Stimulated activated naive CD4-positive, alpha-beta T cell treated with Interleukin-2 at 50 U/mL for 16 hours (primary cell): ENCODE results near the gene LAMB3.
A peak's percentile ranks its signal among the peaks of the same experiment; 100 is the strongest.

Source experiments
- DNase-seq: peaks from one replicate; lab custom pipeline; 2025; lab: John Stamatoyannopoulos, UW

The LAMB3 gene

GRCh38 chr1:209617755-209618154, 34.5 kb downstream of the LAMB3 start:
- no peak for DNase-seq

GRCh38 chr1:209617047-209617673, 35.1 kb downstream of the LAMB3 start:
- DNase-seq = no peak

- DNase-seq = no peak
These were observed 35.7 kb downstream of the LAMB3 start for GRCh38 chr1:209616366-209617046.

GRCh38 chr1:209614906-209615305, 37.3 kb downstream of the LAMB3 start:
- no peak for DNase-seq

- no peak for DNase-seq
These were observed 38.1 kb downstream of the LAMB3 start for GRCh38 chr1:209614151-209614420.

- DNase-seq = no peak
These were observed 38.6 kb downstream of the LAMB3 start for GRCh38 chr1:209613400-209614150.

GRCh38 chr1:209612646-209613399, 39.4 kb downstream of the LAMB3 start:
- DNase-seq = no peak

GRCh38 chr1:209611771-209612570, 40.3 kb downstream of the LAMB3 start:
- no peak for DNase-seq

GRCh38 chr1:209610631-209610905, 41.7 kb downstream of the LAMB3 start:
- no peak for DNase-seq

- DNase-seq = no peak
These were observed 42.2 kb downstream of the LAMB3 start for GRCh38 chr1:209609791-209610630.

GRCh38 chr1:209609041-209609790, 43.0 kb downstream of the LAMB3 start:
- DNase-seq = no peak

GRCh38 chr1:209607795-209608178, 44.4 kb downstream of the LAMB3 start:
- no peak for DNase-seq

GRCh38 chr1:209607102-209607794, 45.0 kb downstream of the LAMB3 start:
- peak; percentile 22 for DNase-seq

GRCh38 chr1:209603877-209604276, 48.3 kb downstream of the LAMB3 start:
- DNase-seq = no peak

- no peak for DNase-seq
These were observed 50.2 kb downstream of the LAMB3 start for GRCh38 chr1:209601809-209602657.

GRCh38 chr1:209600541-209600940, 51.7 kb downstream of the LAMB3 start:
- DNase-seq = no peak

- no peak for DNase-seq
These were observed 54.0 kb downstream of the LAMB3 start for GRCh38 chr1:209598227-209598626.

- no peak for DNase-seq
These were observed 54.7 kb downstream of the LAMB3 start for GRCh38 chr1:209597499-209597898.
